Caco-2 (cell line): ENCODE measurements around the gene AGAP1. TPM values are rescaled to one million over a fixed set of nuclear protein-coding genes. Genes with fewer than 3 reads are reported as not detected.

Experiments
- BruUV-seq: library from RNA; stranded (reverse); fragments of 400-500 nt; replicated peaks from 2 replicates; lab custom pipeline; 2021; lab: Mats Ljungman, UMichigan
- CTCF ChIA-PET: fragments of 300-600 bp; sonication (Branson Sonifier 250); formaldehyde crosslinking; loops from one replicate; lab custom pipeline; 2022; ENCODE audit warnings: antibody characterized with exemption; lab: Charles Lee
- POLR2A ChIA-PET: fragments of 300-600 bp; sonication (Branson Sonifier 250); formaldehyde crosslinking; loops from one replicate; lab custom pipeline; 2022; ENCODE audit warnings: antibody characterized with exemption; lab: Charles Lee
- DNase-seq, 2 experiments: peaks; one replicate each; pipeline versions ENCODE4 v3.0.0 to v3.0.0-alpha.2; 2020 to 2022
- H3K27me3 ChIP-seq: replicated peaks from 2 replicates; pipeline ENCODE4 v1.6.0; 2011; ENCODE audit warnings: low read length; ENCODE audit not compliant: control insufficient read depth, insufficient read depth
- H3K36me3 ChIP-seq: 2 replicates; pipeline ENCODE4 v1.5.1; 2011; ENCODE audit warnings: low read length; ENCODE audit not compliant: control insufficient read depth, insufficient read depth
- H3K4me1 ChIP-seq: fragments of 250-450 bp; sonication (Bioruptor Pico); 2 replicates; pipeline ENCODE4 v1.5.1; 2020; ENCODE audit warnings: mild to moderate bottlenecking
- H3K4me3 ChIP-seq: 2 replicates; pipeline ENCODE4 v1.5.1; 2011; ENCODE audit warnings: low read depth, mild to moderate bottlenecking, control low read depth, low read length
- H3K9me3 ChIP-seq: fragments of 250-450 bp; sonication (Bioruptor Pico); 2 replicates; pipeline ENCODE4 v1.5.1; 2020; ENCODE audit warnings: mild to moderate bottlenecking, moderate library complexity
- H3K27ac Mint-ChIP-seq: one replicate; pipeline ENCODE4 v1.8.0; 2022; ENCODE audit warnings: mixed read lengths; ENCODE audit not compliant: unreplicated experiment
- H3K27me3 Mint-ChIP-seq: one replicate; pipeline ENCODE4 v1.8.0; 2022; ENCODE audit warnings: mixed read lengths; ENCODE audit not compliant: insufficient read depth, unreplicated experiment
- H3K36me3 Mint-ChIP-seq: one replicate; pipeline ENCODE4 v1.8.0; 2022; ENCODE audit warnings: mild to moderate bottlenecking, mixed read lengths; ENCODE audit not compliant: insufficient read depth, unreplicated experiment
- H3K4me1 Mint-ChIP-seq: one replicate; pipeline ENCODE4 v1.8.0; 2022; ENCODE audit warnings: low read depth, mixed read lengths; ENCODE audit not compliant: unreplicated experiment
- H3K4me3 Mint-ChIP-seq: one replicate; pipeline ENCODE4 v1.8.0; 2022; ENCODE audit warnings: mild to moderate bottlenecking, moderate library complexity, mixed read lengths; ENCODE audit not compliant: unreplicated experiment
- H3K9me3 Mint-ChIP-seq: one replicate; pipeline ENCODE4 v1.8.0; 2022; ENCODE audit warnings: mixed read lengths; ENCODE audit not compliant: unreplicated experiment
- CTCF ChIP-seq, 2 experiments: fragments of 200-600 bp in 1 of 2; IDR thresholded peaks; 1 replicate in 1 of 2; 2 replicates in 1 of 2; pipeline versions ENCODE4 v1.5.1 to v1.8.0; 2011 to 2022; ENCODE audit warnings: antibody characterized with exemption in 1 of 2, control low read depth in 1 of 2, inconsistent platforms in 1 of 2, low read depth in 1 of 2, low read length in 1 of 2, mild to moderate bottlenecking in 1 of 2, moderate library complexity in 1 of 2; ENCODE audit not compliant: insufficient read depth in 1 of 2, severe bottlenecking in 1 of 2, unreplicated experiment in 1 of 2
- intact Hi-C: fragments of 100-400 bp; cut with micrococcal nuclease; formaldehyde crosslinking; loops from one replicate; pipeline ENCODE4 v1.10.0; 2022; ENCODE audit not compliant: unreplicated experiment
- total RNA-seq: library from RNA; stranded (reverse); gene quantifications from 2 replicates; pipeline ENCODE4 v1.2.3, GENCODE V29; 2022

AGAP1 gene
- total RNA-seq, 1 experiment from 2014 or later, result 41.7 TPM

- ChIA-PET POLR2A (no interaction called here), CTCF (no interaction called here)
- Mint-ChIP-seq H3K4me1 (peaks cover 8% of the 10 kb centered on the region), H3K36me3 (peaks cover 11% of the 10 kb centered on the region), H3K27me3 (no peaks in the 10 kb centered on the region), H3K27ac (no peak overlapping the region), H3K4me3 (no peak overlapping the region), H3K9me3 (no peaks in the 10 kb centered on the region)
- Histone ChIP-seq H3K4me3 (no peak overlapping the region), H3K9me3 (no peaks in the 10 kb centered on the region), H3K4me1 (peaks cover 5% of the 10 kb centered on the region; the same call in 1 of the 2 replicates), H3K27me3 (no peaks in the 10 kb centered on the region), H3K36me3 (no peaks in the 10 kb centered on the region; the same call in 1 of the 2 replicates)
- BruUV-seq, result no TSS peak
- TF ChIP-seq CTCF (IDR thresholded peaks at IDR 0.05; ENCODE audit: insufficient read depth in 1 of 2, low read depth in 1 of 2, low read length in 1 of 2, severe bottlenecking in 1 of 2, unreplicated experiment in 1 of 2), result no peak
- intact Hi-C loops, result no loop called here
- DNase-seq, result no peak
Observed at GRCh38 chr2:236120829-236121228, 627.0 kb downstream of the AGAP1 start.

- no peak for TF ChIP-seq CTCF (IDR thresholded peaks at IDR 0.05; ENCODE audit: insufficient read depth in 1 of 2, low read depth in 1 of 2, low read length in 1 of 2, severe bottlenecking in 1 of 2, unreplicated experiment in 1 of 2)
- H3K9me3 Mint-ChIP-seq, result no peaks in the 10 kb centered on the region
- Histone ChIP-seq H3K27me3 (no peaks in the 10 kb centered on the region), H3K9me3 (no peaks in the 10 kb centered on the region), H3K4me1 (peaks cover 5% of the 10 kb centered on the region; the same call in 1 of the 2 replicates), H3K36me3 (no peaks in the 10 kb centered on the region; the same call in 1 of the 2 replicates), H3K4me3 (no peak overlapping the region)
- intact Hi-C loops, result no loop called here
- no peak overlapping the region for H3K4me3 Mint-ChIP-seq
- H3K27ac Mint-ChIP-seq, result no peak overlapping the region
- POLR2A ChIA-PET, result no interaction called here
- CTCF ChIA-PET, result no interaction called here
- peaks cover 11% of the 10 kb centered on the region for H3K36me3 Mint-ChIP-seq
- no peaks in the 10 kb centered on the region for H3K27me3 Mint-ChIP-seq
- no TSS peak for BruUV-seq
- peaks cover 8% of the 10 kb centered on the region for H3K4me1 Mint-ChIP-seq
- no peak for DNase-seq
Observed at GRCh38 chr2:236121546-236121945, 627.7 kb downstream of the AGAP1 start.

GRCh38 chr2:236122236-236122635 is 628.4 kb downstream of the AGAP1 start:
- DNase-seq, result no peak

More at GRCh38 chr2:236122236-236122635, 628.4 kb downstream of the AGAP1 start:
- Histone ChIP-seq H3K4me3 (no peak overlapping the region), H3K4me1 (peaks cover 5% of the 10 kb centered on the region; the same call in 1 of the 2 replicates), H3K36me3 (no peaks in the 10 kb centered on the region; the same call in 1 of the 2 replicates), H3K27me3 (no peaks in the 10 kb centered on the region), H3K9me3 (no peaks in the 10 kb centered on the region)
- H3K27me3 Mint-ChIP-seq, result no peaks in the 10 kb centered on the region
- peaks cover 5% of the 10 kb centered on the region for H3K4me1 Mint-ChIP-seq
- no peak overlapping the region for H3K4me3 Mint-ChIP-seq
- no TSS peak for BruUV-seq
- intact Hi-C loops, result no loop called here
- peaks cover 5% of the 10 kb centered on the region for H3K36me3 Mint-ChIP-seq
- no peak for TF ChIP-seq CTCF (IDR thresholded peaks at IDR 0.05; ENCODE audit: insufficient read depth in 1 of 2, low read depth in 1 of 2, low read length in 1 of 2, severe bottlenecking in 1 of 2, unreplicated experiment in 1 of 2)
- ChIA-PET CTCF (no interaction called here), POLR2A (no interaction called here)
- H3K9me3 Mint-ChIP-seq, result no peaks in the 10 kb centered on the region
- no peak overlapping the region for H3K27ac Mint-ChIP-seq
